GM06990 (cell line): ENCODE results near the gene AMPH.
"Not testable (repeated sequence)": the region's sequence is repeated elsewhere in the genome, so short reads cannot be mapped to it uniquely, and the experiment has no call there.

Experiments used
- DNase-seq: peaks from one replicate; pipeline ENCODE4 v3.0.0-alpha.2; 2011; ENCODE audit not compliant: insufficient read length; ENCODE audit errors: extremely low read depth
- H3K27me3 ChIP-seq: replicated peaks from 2 replicates; pipeline ENCODE4 v1.6.0; 2011; ENCODE audit warnings: low read length; ENCODE audit not compliant: control insufficient read depth, insufficient read depth
- H3K36me3 ChIP-seq: 2 replicates; pipeline ENCODE4 v1.5.1; 2011; ENCODE audit warnings: low read length; ENCODE audit not compliant: control insufficient read depth, insufficient read depth
- H3K4me3 ChIP-seq: replicated peaks from 2 replicates; pipeline ENCODE4 v1.5.1; 2011; ENCODE audit warnings: low read depth, mild to moderate bottlenecking, control low read depth, low read length
- TF ChIP-seq, protein P1 (sequence below): IDR thresholded peaks from 2 replicates; pipeline ENCODE4 v1.5.1; 2011; ENCODE audit warnings: low read length, control low read depth, mild to moderate bottlenecking, inconsistent platforms; ENCODE audit not compliant: insufficient read depth, poor library complexity, severe bottlenecking

Gene AMPH

DNA sequence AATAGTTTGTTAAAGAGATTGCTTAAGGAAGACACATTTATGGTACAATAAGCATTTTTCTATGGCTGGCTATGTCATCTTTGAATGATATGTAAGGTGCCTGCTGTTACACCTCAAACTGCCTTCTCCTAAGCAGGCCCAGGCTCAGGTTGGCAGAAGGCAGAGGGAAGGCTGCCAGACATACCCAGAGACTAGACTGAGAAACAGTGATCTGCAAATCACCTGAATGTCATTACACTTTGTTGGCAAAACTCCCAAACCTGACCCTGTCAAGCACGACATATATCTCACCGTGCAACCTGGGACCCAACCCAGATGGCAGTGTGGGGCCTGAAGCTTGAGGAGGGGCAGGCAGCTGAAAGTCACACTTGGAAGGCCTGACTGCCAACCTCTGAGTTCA is 221.1 kb downstream of the AMPH start:
- no peak overlapping the region for H3K4me3 ChIP-seq
- DNase-seq = no peak
- TF ChIP-seq, protein P1, sequence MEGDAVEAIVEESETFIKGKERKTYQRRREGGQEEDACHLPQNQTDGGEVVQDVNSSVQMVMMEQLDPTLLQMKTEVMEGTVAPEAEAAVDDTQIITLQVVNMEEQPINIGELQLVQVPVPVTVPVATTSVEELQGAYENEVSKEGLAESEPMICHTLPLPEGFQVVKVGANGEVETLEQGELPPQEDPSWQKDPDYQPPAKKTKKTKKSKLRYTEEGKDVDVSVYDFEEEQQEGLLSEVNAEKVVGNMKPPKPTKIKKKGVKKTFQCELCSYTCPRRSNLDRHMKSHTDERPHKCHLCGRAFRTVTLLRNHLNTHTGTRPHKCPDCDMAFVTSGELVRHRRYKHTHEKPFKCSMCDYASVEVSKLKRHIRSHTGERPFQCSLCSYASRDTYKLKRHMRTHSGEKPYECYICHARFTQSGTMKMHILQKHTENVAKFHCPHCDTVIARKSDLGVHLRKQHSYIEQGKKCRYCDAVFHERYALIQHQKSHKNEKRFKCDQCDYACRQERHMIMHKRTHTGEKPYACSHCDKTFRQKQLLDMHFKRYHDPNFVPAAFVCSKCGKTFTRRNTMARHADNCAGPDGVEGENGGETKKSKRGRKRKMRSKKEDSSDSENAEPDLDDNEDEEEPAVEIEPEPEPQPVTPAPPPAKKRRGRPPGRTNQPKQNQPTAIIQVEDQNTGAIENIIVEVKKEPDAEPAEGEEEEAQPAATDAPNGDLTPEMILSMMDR = no peak
- H3K27me3 ChIP-seq = no peaks in the 10 kb centered on the region
- H3K36me3 ChIP-seq = no peaks in the 10 kb centered on the region

DNA sequence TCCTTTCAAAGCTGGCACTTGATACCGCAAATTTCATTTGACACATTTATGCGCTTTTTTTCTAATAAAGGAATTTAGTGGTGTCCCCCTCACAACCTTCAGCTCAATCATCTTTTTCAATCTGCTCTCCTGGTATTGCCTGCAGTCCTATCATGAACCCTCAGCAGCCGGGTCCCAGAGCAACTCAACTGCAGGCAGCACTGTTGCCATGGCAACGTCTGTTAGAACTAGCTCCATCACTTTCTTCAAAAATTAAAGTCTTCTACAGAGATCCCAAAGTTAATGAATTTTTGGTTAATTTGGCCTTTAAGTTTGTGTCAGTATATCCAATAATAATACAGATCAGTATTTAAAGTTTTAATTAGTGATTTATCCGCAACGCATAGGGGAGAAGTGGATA is 221.6 kb downstream of the AMPH start:
- H3K36me3 ChIP-seq = no peaks in the 10 kb centered on the region
- DNase-seq = no peak
- H3K4me3 ChIP-seq = no peak overlapping the region
- no peaks in the 10 kb centered on the region for H3K27me3 ChIP-seq
- TF ChIP-seq, protein P1 = no peak

GRCh38 chr7:38398725-38399321 is 232.3 kb downstream of the AMPH start:
- TF ChIP-seq, protein P1 = peak; percentile 86
- Histone ChIP-seq H3K4me3 (no peak overlapping the region), H3K27me3 (no peaks in the 10 kb centered on the region; the same call in 1 of the 2 replicates), H3K36me3 (no peaks in the 10 kb centered on the region)
- no peak for DNase-seq

- H3K27me3 ChIP-seq = no peaks in the 10 kb centered on the region
- H3K4me3 ChIP-seq = no peak overlapping the region
- no peaks in the 10 kb centered on the region for H3K36me3 ChIP-seq
- TF ChIP-seq, protein P1 = no peak
- DNase-seq = no peak
Observed at GRCh38 chr7:38396852-38397251, 234.3 kb downstream of the AMPH start.

GRCh38 chr7:38395921-38396552 is 235.1 kb downstream of the AMPH start:
- H3K4me3 ChIP-seq, H3K27me3 ChIP-seq, H3K36me3 ChIP-seq, DNase-seq: not testable (repeated sequence)

GRCh38 chr7:38394660-38395059 is 236.5 kb downstream of the AMPH start:
- Histone ChIP-seq H3K4me3 (no peak overlapping the region), H3K36me3 (no peaks in the 10 kb centered on the region), H3K27me3 (no peaks in the 10 kb centered on the region)
- TF ChIP-seq, protein P1 = no peak
- no peak for DNase-seq
